Mesendoderm (in vitro differentiated cells): Measurements from ENCODE around the gene CNPY4.

Experiments used
- DNase-seq: peaks from one replicate; pipeline ENCODE4 v3.0.0; 2013
- H2AK5ac ChIP-seq: 2 replicates; pipeline ENCODE4 v1.6.1; 2013; ENCODE audit warnings: low read length, inconsistent platforms
- H2BK120ac ChIP-seq: 2 replicates; pipeline ENCODE4 v1.6.1; 2013; ENCODE audit warnings: low read depth, mild to moderate bottlenecking, low read length, moderate library complexity, mixed read lengths
- H2BK15ac ChIP-seq: replicated peaks from 2 replicates; pipeline ENCODE4 v1.6.1; 2013; ENCODE audit warnings: low read depth, mild to moderate bottlenecking, moderate library complexity
- H2BK5ac ChIP-seq: 2 replicates; pipeline ENCODE4 v1.6.1; 2013; ENCODE audit warnings: low read length, inconsistent platforms
- H3K18ac ChIP-seq: 2 replicates; pipeline ENCODE4 v1.6.1; 2013; ENCODE audit warnings: mild to moderate bottlenecking, low read length, mixed read lengths
- H3K23ac ChIP-seq: one replicate; pipeline ENCODE4 v1.6.1; 2013; ENCODE audit warnings: low read length
- H3K27ac ChIP-seq: 2 replicates; pipeline ENCODE4 v1.5.1; 2013; ENCODE audit warnings: low read depth, mild to moderate bottlenecking, inconsistent platforms, low read length, moderate library complexity
- H3K27me3 ChIP-seq: 2 replicates; pipeline ENCODE4 v1.6.1; 2013; ENCODE audit warnings: low read length, control low read depth, mild to moderate bottlenecking, inconsistent platforms; ENCODE audit not compliant: insufficient read depth, poor library complexity
- H3K36me3 ChIP-seq: 2 replicates; pipeline ENCODE4 v1.6.1; 2013; ENCODE audit warnings: low read length, inconsistent platforms; ENCODE audit not compliant: control insufficient read depth, insufficient read depth
- H3K4ac ChIP-seq: one replicate; pipeline ENCODE4 v1.6.1; 2013; ENCODE audit warnings: low read depth, mild to moderate bottlenecking, low read length, moderate library complexity
- H3K4me1 ChIP-seq: 2 replicates; pipeline ENCODE4 v1.6.1; 2013; ENCODE audit warnings: low read depth, low read length, inconsistent platforms; ENCODE audit not compliant: control insufficient read depth
- H3K4me2 ChIP-seq: 2 replicates; pipeline ENCODE4 v1.6.1; 2013; ENCODE audit warnings: low read length
- H3K4me3 ChIP-seq: 2 replicates; pipeline ENCODE4 v1.5.1; 2013; ENCODE audit warnings: mild to moderate bottlenecking, low read length
- H3K56ac ChIP-seq: one replicate; pipeline ENCODE4 v1.6.1; 2013; ENCODE audit warnings: low read length
- H3K79me1 ChIP-seq: 2 replicates; pipeline ENCODE4 v1.6.1; 2013; ENCODE audit warnings: low read length, inconsistent platforms
- H3K79me2 ChIP-seq: 2 replicates; pipeline ENCODE4 v1.6.1; 2013; ENCODE audit warnings: mild to moderate bottlenecking, low read length; ENCODE audit not compliant: control insufficient read depth, insufficient read depth
- H3K9ac ChIP-seq: 2 replicates; pipeline ENCODE4 v1.6.1; 2013; ENCODE audit warnings: low read length, inconsistent platforms
- H4K5ac ChIP-seq: one replicate; pipeline ENCODE4 v1.6.1; 2013; ENCODE audit warnings: low read length
- H4K8ac ChIP-seq: one replicate; pipeline ENCODE4 v1.6.1; 2013; ENCODE audit warnings: low read depth, mild to moderate bottlenecking, control low read depth, low read length, moderate library complexity
- WGBS: extraction: QIAGEN DNeasy Blood & Tissue Kit; methylation state at CpG from one replicate; pipeline ENCODE4 v1.1.7; 2013; ENCODE audit warnings: low lambda C conversion rate, missing lambda C conversion rate; ENCODE audit not compliant: insufficient coverage; ENCODE audit errors: extremely low coverage; 5-methylcytosine and 5-hydroxymethylcytosine counted together

CNPY4 gene

DNA sequence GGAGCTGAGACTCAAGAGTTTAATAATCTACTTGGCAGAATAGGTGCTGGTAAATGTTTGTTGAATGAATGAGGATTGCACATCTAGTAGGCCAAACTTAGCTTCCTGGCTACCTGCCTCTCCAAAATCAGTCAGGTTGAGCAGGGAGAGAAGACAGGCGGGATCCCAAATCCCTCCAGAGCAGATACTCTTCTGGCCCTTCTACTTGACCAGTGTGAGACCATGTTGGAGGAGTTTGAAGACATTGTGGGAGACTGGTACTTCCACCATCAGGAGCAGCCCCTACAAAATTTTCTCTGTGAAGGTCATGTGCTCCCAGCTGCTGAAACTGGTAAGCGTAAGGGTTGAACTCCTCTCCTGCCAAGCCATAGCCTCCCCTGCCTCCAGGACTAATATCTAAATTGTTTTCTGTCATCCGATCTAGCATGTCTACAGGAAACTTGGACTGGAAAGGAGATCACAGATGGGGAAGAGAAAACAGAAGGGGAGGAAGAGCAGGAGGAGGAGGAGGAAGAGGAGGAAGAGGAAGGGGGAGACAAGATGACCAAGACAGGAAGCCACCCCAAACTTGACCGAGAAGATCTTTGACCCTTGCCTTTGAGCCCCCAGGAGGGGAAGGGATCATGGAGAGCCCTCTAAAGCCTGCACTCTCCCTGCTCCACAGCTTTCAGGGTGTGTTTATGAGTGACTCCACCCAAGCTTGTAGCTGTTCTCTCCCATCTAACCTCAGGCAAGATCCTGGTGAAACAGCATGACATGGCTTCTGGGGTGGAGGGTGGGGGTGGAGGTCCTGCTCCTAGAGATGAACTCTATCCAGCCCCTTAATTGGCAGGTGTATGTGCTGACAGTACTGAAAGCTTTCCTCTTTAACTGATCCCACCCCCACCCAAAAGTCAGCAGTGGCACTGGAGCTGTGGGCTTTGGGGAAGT lies 5.1 kb downstream of the CNPY4 start:
- Histone ChIP-seq H2BK120ac (no peak overlapping the region), H3K18ac (no peak overlapping the region), H3K27ac (no peak overlapping the region), H4K8ac (no peak overlapping the region), H3K23ac (no peak overlapping the region), H2BK5ac (no peak overlapping the region), H3K4me3 (no peak overlapping the region), H3K56ac (no peak overlapping the region), H3K36me3 (no peaks in the 10 kb centered on the region), H3K4me1 (peaks cover 4% of the 10 kb centered on the region), H3K4me2 (no peak overlapping the region), H3K79me1 (no peaks in the 10 kb centered on the region), H2AK5ac (no peak overlapping the region), H2BK15ac (no peak overlapping the region), H3K4ac (no peak overlapping the region), H3K9ac (no peak overlapping the region), H3K27me3 (no peaks in the 10 kb centered on the region), H3K79me2 (no peaks in the 10 kb centered on the region), H4K5ac (no peak overlapping the region)
- no peak for DNase-seq
- no CpG with 5 or more reads among the region's 4 CpGs for WGBS

- H2AK5ac ChIP-seq: no peak overlapping the region
- peak overlapping the region; percentile 91 for H3K9ac ChIP-seq
- H3K4me1 ChIP-seq: peaks cover 2% of the 10 kb centered on the region
- peak overlapping the region; percentile 69 for H3K4me3 ChIP-seq
- H3K27ac ChIP-seq: peak overlapping the region; percentile 91
- H3K23ac ChIP-seq: peak overlapping the region; percentile 59
- H4K5ac ChIP-seq: no peak overlapping the region
- H3K18ac ChIP-seq: peak overlapping the region; percentile 19
- H3K4ac ChIP-seq: no peak overlapping the region
- H2BK15ac ChIP-seq: no peak overlapping the region
- H3K79me1 ChIP-seq: no peaks in the 10 kb centered on the region
- H2BK120ac ChIP-seq: no peak overlapping the region
- H3K36me3 ChIP-seq: no peaks in the 10 kb centered on the region
- WGBS: no CpG with 5 or more reads among the region's 29 CpGs
- H2BK5ac ChIP-seq: peak overlapping the region; percentile 61
- no peak for DNase-seq
- H3K56ac ChIP-seq: peak overlapping the region; percentile 94
- H3K27me3 ChIP-seq: no peaks in the 10 kb centered on the region
- H3K79me2 ChIP-seq: no peaks in the 10 kb centered on the region
- H4K8ac ChIP-seq: no peak overlapping the region
- peak overlapping the region; percentile 57 for H3K4me2 ChIP-seq
These were observed 7.0 kb downstream of the CNPY4 start for GRCh38 chr7:100126239-100126930.

- no CpG with 5 or more reads among the region's 85 CpGs for WGBS
- peak within 1 kb of the TSS; percentile 72 for H3K4me2 ChIP-seq
- peak within 1 kb of the TSS; percentile 66 for H3K23ac ChIP-seq
- H2BK120ac ChIP-seq: no peak within 1 kb of the TSS
- H3K79me1 ChIP-seq: no peaks in the 10 kb centered on the region
- peak within 1 kb of the TSS; percentile 74 for H3K4ac ChIP-seq
- no peak within 1 kb of the TSS for H4K5ac ChIP-seq
- H2BK15ac ChIP-seq: no peak within 1 kb of the TSS
- peak within 1 kb of the TSS; percentile 19 for H3K18ac ChIP-seq
- H3K79me2 ChIP-seq: no peaks in the 10 kb centered on the region
- H3K27me3 ChIP-seq: no peaks in the 10 kb centered on the region
- H3K56ac ChIP-seq: peak within 1 kb of the TSS; percentile 94
- H3K4me1 ChIP-seq: peaks cover 2% of the 10 kb centered on the region
- peak within 1 kb of the TSS; percentile 2 for H4K8ac ChIP-seq
- peak within 1 kb of the TSS; percentile 91 for H3K9ac ChIP-seq
- peak; percentile 95 for DNase-seq
- H2AK5ac ChIP-seq: no peak within 1 kb of the TSS
- H3K27ac ChIP-seq: peak within 1 kb of the TSS; percentile 91
- no peaks in the 10 kb centered on the region for H3K36me3 ChIP-seq
- H3K4me3 ChIP-seq: peak within 1 kb of the TSS; percentile 69
- H2BK5ac ChIP-seq: peak within 1 kb of the TSS; percentile 61
These were observed 7.8 kb downstream of the CNPY4 start, which contains the start of gene MBLAC1 for GRCh38 chr7:100126931-100127865. Gene MBLAC1, plus strand, starts transcription at chr7:100126967. Its CDS starts 429 bp downstream, at chr7:100127396.

DNA sequence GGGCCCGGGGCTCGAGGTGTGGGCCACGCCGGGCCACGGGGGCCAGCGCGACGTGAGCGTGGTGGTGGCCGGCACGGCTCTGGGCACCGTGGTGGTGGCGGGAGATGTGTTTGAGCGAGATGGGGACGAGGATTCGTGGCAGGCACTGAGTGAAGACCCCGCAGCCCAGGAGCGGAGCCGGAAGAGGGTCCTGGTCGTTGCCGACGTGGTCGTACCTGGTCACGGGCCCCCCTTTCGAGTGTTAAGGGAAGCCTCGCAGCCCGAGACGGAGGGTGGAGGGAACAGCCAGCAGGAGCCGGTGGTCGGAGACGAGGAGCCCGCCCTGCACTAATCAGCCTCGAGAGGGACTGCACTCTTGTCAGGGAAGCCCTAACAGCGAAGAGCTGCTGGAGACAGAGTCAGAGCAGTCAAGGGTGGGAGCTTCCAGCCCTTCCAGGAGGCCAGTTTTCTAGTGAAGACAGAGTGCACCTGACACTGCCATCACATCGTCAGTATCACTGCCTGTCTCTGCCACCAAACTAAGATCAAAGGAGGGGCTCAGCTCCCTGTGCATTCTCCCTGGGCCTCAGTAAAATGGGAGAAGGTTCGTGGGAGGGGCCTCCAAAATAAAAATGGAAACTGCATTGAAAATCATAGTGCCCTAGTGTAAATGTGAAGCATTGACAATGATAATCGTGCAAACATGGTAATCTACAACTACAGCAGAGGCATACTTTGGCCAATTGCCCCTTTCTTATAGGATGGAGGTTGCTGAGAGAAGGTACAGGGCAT lies 8.6 kb downstream of the CNPY4 start:
- H3K4me3 ChIP-seq: peak overlapping the region; percentile 63
- WGBS: no CpG with 5 or more reads among the region's 37 CpGs
- peak; percentile 51 for DNase-seq

DNA sequence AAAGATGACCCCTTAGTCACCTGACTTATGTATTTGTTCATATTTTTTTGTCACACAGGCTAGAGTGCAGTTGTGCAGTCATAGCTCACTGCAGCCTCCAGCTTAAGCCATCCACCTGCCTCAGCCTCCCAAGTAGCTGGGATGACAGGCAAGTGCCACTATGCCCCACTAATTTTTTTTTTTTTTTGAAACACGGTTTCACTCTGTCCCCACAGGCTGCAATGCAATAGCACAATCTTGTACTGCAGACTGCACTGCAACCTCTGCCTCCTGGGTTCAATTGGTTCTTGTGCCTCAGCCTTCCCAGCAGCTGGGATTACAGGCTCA lies 9.2 kb downstream of the CNPY4 start:
- no peak overlapping the region for H3K4me3 ChIP-seq
- H3K27ac ChIP-seq: no peak overlapping the region
- DNase-seq: no peak
- H2BK15ac ChIP-seq: no peak overlapping the region
- no peak overlapping the region for H4K8ac ChIP-seq
- no peak overlapping the region for H3K4me2 ChIP-seq
- no peak overlapping the region for H2AK5ac ChIP-seq
- H4K5ac ChIP-seq: no peak overlapping the region
- H3K79me1 ChIP-seq: no peaks in the 10 kb centered on the region
- H3K27me3 ChIP-seq: no peaks in the 10 kb centered on the region
- H3K9ac ChIP-seq: no peak overlapping the region
- no CpG with 5 or more reads among the region's 1 CpG for WGBS
- no peak overlapping the region for H3K4ac ChIP-seq
- H3K79me2 ChIP-seq: no peaks in the 10 kb centered on the region
- H3K4me1 ChIP-seq: peaks cover 2% of the 10 kb centered on the region
- H3K36me3 ChIP-seq: no peaks in the 10 kb centered on the region
- no peak overlapping the region for H3K56ac ChIP-seq
- no peak overlapping the region for H2BK5ac ChIP-seq
- H3K18ac ChIP-seq: no peak overlapping the region
- H2BK120ac ChIP-seq: no peak overlapping the region
- H3K23ac ChIP-seq: no peak overlapping the region

More for the DNA sequence above, 8.6 kb downstream of the CNPY4 start:
- H2AK5ac ChIP-seq: no peak overlapping the region
- no peak overlapping the region for H2BK5ac ChIP-seq
- no peaks in the 10 kb centered on the region for H3K79me2 ChIP-seq
- H3K23ac ChIP-seq: no peak overlapping the region
- H4K5ac ChIP-seq: no peak overlapping the region
- no peaks in the 10 kb centered on the region for H3K36me3 ChIP-seq
- H3K4me2 ChIP-seq: peak overlapping the region; percentile 72
- H3K79me1 ChIP-seq: no peaks in the 10 kb centered on the region
- no peaks in the 10 kb centered on the region for H3K27me3 ChIP-seq
- peak overlapping the region; percentile 11 for H3K18ac ChIP-seq
- H3K4me1 ChIP-seq: peaks cover 2% of the 10 kb centered on the region
- H2BK15ac ChIP-seq: no peak overlapping the region
- peak overlapping the region; percentile 91 for H3K9ac ChIP-seq
- H3K4ac ChIP-seq: peak overlapping the region; percentile 74
- peak overlapping the region; percentile 2 for H4K8ac ChIP-seq
- H2BK120ac ChIP-seq: no peak overlapping the region
- H3K27ac ChIP-seq: no peak overlapping the region
- peak overlapping the region; percentile 94 for H3K56ac ChIP-seq
